ENCODE results near the gene RAD51B.

Gene RAD51B

DNA sequence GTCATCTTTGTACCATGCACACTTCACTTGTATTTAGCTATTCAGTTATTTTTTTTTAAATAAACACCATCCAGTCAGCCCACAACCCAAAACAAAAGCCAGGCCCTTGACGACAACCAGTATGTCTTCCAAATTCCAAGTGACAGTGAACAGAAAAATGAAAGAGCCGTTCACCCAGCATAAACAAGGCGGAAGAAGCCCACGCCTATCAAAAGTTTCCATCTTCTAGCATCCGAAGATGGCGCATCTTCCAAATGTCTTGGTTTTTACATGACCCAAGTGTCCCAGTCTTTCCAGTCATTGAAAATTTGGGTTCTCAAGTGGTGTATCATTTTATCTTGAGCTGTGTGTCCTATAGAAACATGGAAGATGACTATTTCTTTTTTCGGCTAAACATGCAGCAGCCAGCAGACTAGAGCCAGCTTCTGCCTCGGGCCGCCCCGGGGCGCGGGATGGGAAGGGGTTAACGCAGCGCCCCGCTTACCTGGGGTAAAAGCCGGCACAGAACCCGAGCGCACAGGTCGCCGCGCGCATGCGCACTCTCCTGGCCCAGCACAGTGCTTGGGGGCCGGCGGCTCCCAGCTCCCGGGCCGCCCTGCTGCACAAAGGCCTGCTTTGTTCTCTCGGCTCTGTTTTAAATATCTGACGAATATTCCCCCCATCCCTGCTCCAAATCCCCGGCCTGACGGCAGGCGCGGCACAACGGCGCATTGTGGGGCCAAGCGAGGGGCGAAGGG is 808.5 kb downstream of the RAD51B start:
- TF ChIP-seq, protein P1, sequence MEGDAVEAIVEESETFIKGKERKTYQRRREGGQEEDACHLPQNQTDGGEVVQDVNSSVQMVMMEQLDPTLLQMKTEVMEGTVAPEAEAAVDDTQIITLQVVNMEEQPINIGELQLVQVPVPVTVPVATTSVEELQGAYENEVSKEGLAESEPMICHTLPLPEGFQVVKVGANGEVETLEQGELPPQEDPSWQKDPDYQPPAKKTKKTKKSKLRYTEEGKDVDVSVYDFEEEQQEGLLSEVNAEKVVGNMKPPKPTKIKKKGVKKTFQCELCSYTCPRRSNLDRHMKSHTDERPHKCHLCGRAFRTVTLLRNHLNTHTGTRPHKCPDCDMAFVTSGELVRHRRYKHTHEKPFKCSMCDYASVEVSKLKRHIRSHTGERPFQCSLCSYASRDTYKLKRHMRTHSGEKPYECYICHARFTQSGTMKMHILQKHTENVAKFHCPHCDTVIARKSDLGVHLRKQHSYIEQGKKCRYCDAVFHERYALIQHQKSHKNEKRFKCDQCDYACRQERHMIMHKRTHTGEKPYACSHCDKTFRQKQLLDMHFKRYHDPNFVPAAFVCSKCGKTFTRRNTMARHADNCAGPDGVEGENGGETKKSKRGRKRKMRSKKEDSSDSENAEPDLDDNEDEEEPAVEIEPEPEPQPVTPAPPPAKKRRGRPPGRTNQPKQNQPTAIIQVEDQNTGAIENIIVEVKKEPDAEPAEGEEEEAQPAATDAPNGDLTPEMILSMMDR (IDR thresholded peaks at IDR 0.05; ENCODE audit: low read depth, low read length, missing control alignments): no peak
- H3K4me3 ChIP-seq (ENCODE audit: low read depth, low read length): no peak overlapping the region; the same call in 1 of the 2 replicates
- no peak for DNase-seq (ENCODE audit: low read depth)

DNA sequence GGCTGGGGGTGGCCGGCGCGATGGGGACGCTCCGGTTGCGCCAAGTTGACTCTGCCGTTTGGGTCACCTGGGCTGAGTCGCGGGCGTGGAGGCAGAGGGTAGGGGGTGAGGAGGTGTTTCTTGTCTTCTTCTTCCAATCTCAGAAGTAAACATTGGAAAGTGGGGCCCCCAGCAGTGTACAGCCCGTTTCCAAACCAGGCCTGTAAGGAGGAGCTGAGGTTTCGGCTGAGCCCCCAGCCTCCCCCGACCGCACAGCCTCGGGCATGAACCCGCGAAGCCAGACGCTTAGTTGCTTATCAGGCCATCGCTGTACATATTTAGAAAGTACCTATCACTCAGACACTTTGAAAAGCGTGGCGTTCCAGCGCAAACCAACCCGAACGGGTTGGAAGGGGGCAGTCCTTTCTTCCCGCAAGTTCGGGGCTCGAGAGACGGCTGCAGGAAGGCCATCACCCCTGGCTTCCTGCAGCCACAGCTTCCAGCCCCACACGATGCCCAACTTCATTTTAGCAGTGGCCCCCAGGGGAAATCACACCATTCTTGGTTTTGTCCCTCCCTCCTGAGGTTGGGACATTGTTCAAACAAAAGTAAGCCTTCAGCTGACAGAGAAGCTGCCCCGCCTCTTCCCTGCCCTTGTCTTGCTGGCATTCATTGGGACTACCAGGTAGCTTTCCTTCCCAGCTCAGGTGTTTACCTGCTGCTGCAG is 809.2 kb downstream of the RAD51B start:
- TF ChIP-seq, protein P1 (IDR thresholded peaks at IDR 0.05; ENCODE audit: low read depth, low read length, missing control alignments): no peak
- H3K4me3 ChIP-seq (ENCODE audit: low read depth, low read length): no peak overlapping the region; the same call in 1 of the 2 replicates
- DNase-seq (ENCODE audit: low read depth): no peak

DNA sequence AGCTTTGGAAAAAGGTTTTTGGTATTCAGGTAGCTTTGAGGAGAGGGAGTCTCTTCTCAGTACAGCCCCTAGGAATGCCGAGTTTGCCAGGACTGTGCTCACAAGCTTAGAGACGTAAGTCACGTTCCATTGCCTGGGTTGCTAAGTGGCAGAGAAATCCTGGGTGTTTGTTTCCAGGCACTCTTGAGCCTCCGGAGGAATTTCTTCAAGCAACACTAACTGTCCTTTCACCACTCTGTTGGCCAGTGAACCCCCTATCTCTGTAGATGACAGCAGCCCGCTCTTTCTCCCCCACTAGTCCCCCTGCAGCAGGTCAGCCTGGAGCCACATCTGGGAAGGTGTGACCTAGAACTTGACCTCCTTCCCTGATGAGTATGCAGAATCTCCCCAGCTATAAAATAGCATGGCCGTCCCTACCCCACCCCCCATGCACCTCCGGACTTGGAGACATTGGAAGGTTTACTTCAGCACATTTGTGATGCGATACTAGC is 810.5 kb downstream of the RAD51B start:
- no peak overlapping the region for H3K4me3 ChIP-seq (ENCODE audit: low read depth, low read length)
- DNase-seq (ENCODE audit: low read depth): no peak
- TF ChIP-seq, protein P1 (IDR thresholded peaks at IDR 0.05; ENCODE audit: low read depth, low read length, missing control alignments): no peak

DNA sequence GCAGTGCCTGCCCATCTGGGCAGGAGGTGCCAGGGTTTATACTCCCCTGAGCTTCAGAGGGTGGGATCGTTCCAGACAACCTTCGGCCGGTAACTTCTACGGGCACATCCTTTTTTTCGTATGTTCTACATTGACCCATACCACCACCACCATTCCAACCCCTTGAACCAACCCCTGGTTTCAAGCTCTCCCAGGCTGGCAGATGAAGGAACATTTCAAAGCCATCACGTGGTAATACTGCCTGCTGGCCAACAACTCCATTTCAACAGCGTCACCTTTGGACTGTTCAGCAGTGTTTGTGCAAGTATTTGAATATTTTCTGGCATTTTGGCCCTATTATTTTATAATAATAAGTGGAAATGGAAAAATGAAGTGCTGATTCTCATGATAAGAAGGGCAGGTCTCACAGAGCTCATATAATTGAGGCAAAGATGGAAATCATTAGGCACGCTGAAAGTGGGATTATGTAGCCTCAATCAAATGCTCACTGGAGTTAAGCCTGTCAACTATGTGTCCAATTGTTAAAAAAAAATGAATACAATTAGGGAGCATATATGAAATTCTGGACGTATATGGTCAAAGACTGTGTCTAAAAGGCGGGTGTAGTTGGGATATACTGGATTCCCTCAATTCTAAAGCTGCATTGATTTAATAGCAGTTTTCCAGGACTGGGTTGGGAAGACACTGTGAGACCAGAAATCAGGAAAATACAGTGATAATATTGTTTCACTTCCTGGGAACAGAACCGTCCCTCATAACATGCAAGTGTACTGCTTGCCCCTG is 811.2 kb downstream of the RAD51B start:
- no peak overlapping the region for H3K4me3 ChIP-seq (ENCODE audit: low read depth, low read length)
- TF ChIP-seq, protein P1 (IDR thresholded peaks at IDR 0.05; ENCODE audit: low read depth, low read length, missing control alignments): no peak
- no peak for DNase-seq (ENCODE audit: low read depth)

GRCh38 chr14:68631394-68632053 is 811.9 kb downstream of the RAD51B start:
- TF ChIP-seq, protein P1 (IDR thresholded peaks at IDR 0.05; ENCODE audit: low read depth, low read length, missing control alignments): no peak

GRCh38 chr14:68632054-68632895 is 812.7 kb downstream of the RAD51B start:
- TF ChIP-seq, protein P1 (IDR thresholded peaks at IDR 0.05; ENCODE audit: low read depth, low read length, missing control alignments): no peak
- no peak overlapping the region for H3K4me3 ChIP-seq (ENCODE audit: low read depth, low read length)
- DNase-seq (ENCODE audit: low read depth): no peak

More at GRCh38 chr14:68631394-68632053, 811.9 kb downstream of the RAD51B start:
- no peak overlapping the region for H3K4me3 ChIP-seq (ENCODE audit: low read depth, low read length)
- DNase-seq (ENCODE audit: low read depth): no peak
